Astrocyte (in vitro differentiated cells and primary cell): ENCODE results near the gene GABRR3. TPM values are rescaled to one million over a fixed set of nuclear protein-coding genes. Genes with fewer than 3 reads are reported as not detected.

ENCODE experiments used
- DNase-seq: peaks from one replicate; pipeline ENCODE4 v3.0.0-alpha.2; 2010; ENCODE audit warnings: low read depth
- FAIRE-seq: peaks from 2 replicates; lab custom pipeline; 2011; peaks lifted over from hg19 to GRCh38; lab: Jason Lieb, UNC
- H2AFZ ChIP-seq: 2 replicates; pipeline ENCODE4 v1.6.0; 2012; ENCODE audit warnings: low read depth, low read length, inconsistent platforms
- H3K27ac ChIP-seq: 2 replicates; pipeline ENCODE4 v1.5.1; 2011; ENCODE audit warnings: low read depth, low read length, inconsistent platforms
- H3K27me3 ChIP-seq: 2 replicates; pipeline ENCODE4 v1.6.0; 2011; ENCODE audit warnings: low read length, inconsistent platforms; ENCODE audit not compliant: insufficient read depth
- H3K36me3 ChIP-seq: 2 replicates; pipeline ENCODE4 v1.5.1; 2011; ENCODE audit warnings: low read length, inconsistent platforms; ENCODE audit not compliant: insufficient read depth
- H3K4me1 ChIP-seq: 2 replicates; pipeline ENCODE4 v1.5.1; 2011; ENCODE audit warnings: low read length, inconsistent platforms; ENCODE audit not compliant: insufficient read depth
- H3K4me2 ChIP-seq: 2 replicates; pipeline ENCODE4 v1.6.0; 2012; ENCODE audit warnings: low read length, inconsistent platforms
- H3K4me3 ChIP-seq: 2 replicates; pipeline ENCODE4 v1.5.1; 2011; ENCODE audit warnings: low read depth, mild to moderate bottlenecking, low read length, inconsistent platforms; ENCODE audit not compliant: insufficient read depth
- H3K79me2 ChIP-seq: 2 replicates; pipeline ENCODE4 v1.6.0; 2012; ENCODE audit warnings: mild to moderate bottlenecking, low read length, inconsistent platforms; ENCODE audit not compliant: insufficient read depth
- H3K9ac ChIP-seq: 2 replicates; pipeline ENCODE4 v1.6.0; 2012; ENCODE audit warnings: mild to moderate bottlenecking, low read length, inconsistent platforms
- H3K9me3 ChIP-seq: 2 replicates; pipeline ENCODE4 v1.5.1; 2012; ENCODE audit warnings: low read depth, mild to moderate bottlenecking, low read length, inconsistent platforms; ENCODE audit not compliant: insufficient read depth
- H4K20me1 ChIP-seq: 2 replicates; pipeline ENCODE4 v1.6.0; 2012; ENCODE audit warnings: low read length, inconsistent platforms; ENCODE audit not compliant: insufficient read depth
- H3K27ac Mint-ChIP-seq: one replicate; pipeline ENCODE4 v1.8.0; 2021; ENCODE audit warnings: mild to moderate bottlenecking, mixed read lengths; ENCODE audit not compliant: unreplicated experiment
- H3K27me3 Mint-ChIP-seq: one replicate; pipeline ENCODE4 v1.8.0; 2021; ENCODE audit warnings: low read depth, mixed read lengths; ENCODE audit not compliant: unreplicated experiment
- H3K36me3 Mint-ChIP-seq: one replicate; pipeline ENCODE4 v1.8.0; 2021; ENCODE audit warnings: low read depth, mixed read lengths; ENCODE audit not compliant: unreplicated experiment
- H3K4me1 Mint-ChIP-seq: one replicate; pipeline ENCODE4 v1.8.0; 2021; ENCODE audit warnings: low read depth, mixed read lengths; ENCODE audit not compliant: unreplicated experiment
- H3K4me3 Mint-ChIP-seq: one replicate; pipeline ENCODE4 v1.8.0; 2021; ENCODE audit warnings: mild to moderate bottlenecking, moderate library complexity, mixed read lengths; ENCODE audit not compliant: unreplicated experiment
- H3K9me3 Mint-ChIP-seq: one replicate; pipeline ENCODE4 v1.8.0; 2021; ENCODE audit warnings: mild to moderate bottlenecking, mixed read lengths; ENCODE audit not compliant: unreplicated experiment
- CTCF ChIP-seq: IDR thresholded peaks from 2 replicates; pipeline ENCODE4 v1.5.1; 2011; ENCODE audit warnings: low read depth, mild to moderate bottlenecking, inconsistent platforms, low read length, moderate library complexity; ENCODE audit not compliant: insufficient read depth
- EZH2 ChIP-seq: IDR thresholded peaks from 2 replicates; pipeline ENCODE4 v1.6.1; 2012; ENCODE audit warnings: mild to moderate bottlenecking, low read length, inconsistent platforms; ENCODE audit not compliant: insufficient read depth
- total RNA-seq: library from RNA; stranded (reverse); gene quantifications from 2 replicates; pipeline ENCODE4 v1.2.1, GENCODE V29; 2021

The GABRR3 gene
- total RNA-seq, 1 donor from 2014 or later = not detected

DNA sequence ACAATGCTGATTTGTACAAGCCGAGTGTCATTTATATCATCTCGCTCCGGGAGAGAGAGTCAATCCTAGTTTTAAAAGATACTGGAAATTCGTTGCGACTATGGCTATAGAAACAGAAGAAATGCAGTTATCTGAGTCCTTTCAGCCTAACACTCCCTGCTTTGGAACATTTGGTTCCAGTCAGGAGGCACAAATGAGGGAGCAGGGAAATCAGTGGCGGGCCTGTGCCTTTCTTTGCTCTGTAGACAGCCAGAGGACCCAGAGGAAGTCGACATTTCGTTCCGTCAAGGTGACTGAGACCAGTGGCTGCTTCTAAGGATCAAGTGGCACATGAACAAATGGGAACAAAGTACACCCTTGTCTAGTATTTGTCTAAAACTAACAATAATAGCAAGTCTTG lies 62.1 kb downstream of the GABRR3 start:
- H3K27me3 Mint-ChIP-seq = no peaks in the 10 kb centered on the region
- H2AFZ ChIP-seq = peak overlapping the region; percentile 65
- FAIRE-seq = no peak
- H3K4me1 Mint-ChIP-seq = no peaks in the 10 kb centered on the region
- H3K4me3 Mint-ChIP-seq = peak overlapping the region; percentile 58
- H3K27me3 ChIP-seq = no peaks in the 10 kb centered on the region
- peak overlapping the region; percentile 89 for H3K4me2 ChIP-seq
- peaks cover 39% of the 10 kb centered on the region for H3K79me2 ChIP-seq
- no peak for DNase-seq
- H3K36me3 Mint-ChIP-seq = no peaks in the 10 kb centered on the region
- H3K9me3 ChIP-seq = no peaks in the 10 kb centered on the region
- H3K27ac Mint-ChIP-seq = no peak overlapping the region
- no peaks in the 10 kb centered on the region for H3K36me3 ChIP-seq
- H3K9me3 Mint-ChIP-seq = no peaks in the 10 kb centered on the region
- H3K9ac ChIP-seq = no peak overlapping the region
- TF ChIP-seq CTCF = no peak
- TF ChIP-seq EZH2 = no peak
- H4K20me1 ChIP-seq = peaks cover 8% of the 10 kb centered on the region
- H3K4me1 ChIP-seq = peaks cover 10% of the 10 kb centered on the region
- no peak overlapping the region for H3K27ac ChIP-seq
- H3K4me3 ChIP-seq = no peak overlapping the region

DNA sequence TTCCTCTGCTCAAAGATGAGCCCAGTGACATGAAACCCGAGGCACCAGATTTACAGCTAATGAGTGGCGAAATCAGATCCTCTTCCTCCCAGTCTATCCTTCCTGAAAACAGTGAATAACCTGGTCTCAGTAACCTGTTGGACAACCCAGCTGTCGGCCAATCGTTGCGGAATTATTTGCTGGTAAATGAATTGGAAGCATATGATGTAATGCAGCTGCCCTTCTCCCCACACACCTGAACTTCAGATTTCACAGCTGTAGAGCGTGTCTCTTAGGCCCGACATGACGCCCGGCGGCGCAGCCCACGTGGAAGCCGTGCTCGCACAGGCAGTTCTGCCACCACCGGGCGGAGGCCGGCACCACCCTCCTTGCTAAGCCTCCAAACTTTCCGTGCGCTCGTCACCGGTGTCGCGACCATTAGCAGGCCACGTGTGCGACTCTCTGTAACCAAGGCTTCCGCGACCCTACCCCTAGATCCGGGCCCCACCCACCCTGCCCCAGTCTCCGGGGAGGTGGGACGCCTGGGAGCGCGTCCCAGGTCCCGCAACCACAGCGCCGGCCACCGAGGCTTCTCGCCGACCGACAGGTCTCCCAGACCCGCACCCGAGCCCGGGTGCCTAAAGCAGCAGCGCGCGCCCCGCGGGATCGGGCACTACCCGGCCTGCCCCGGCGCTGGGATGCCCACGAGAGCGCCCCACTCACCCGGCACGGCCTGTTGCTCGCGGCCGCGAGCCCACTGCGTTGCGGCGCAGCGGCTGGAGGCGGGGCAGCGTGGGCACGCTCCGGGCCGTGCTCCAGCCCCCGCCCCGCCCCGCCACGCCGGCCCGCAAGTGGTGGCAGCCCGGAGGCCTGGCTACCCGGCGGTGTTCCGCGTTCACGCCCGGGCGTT lies 63.2 kb downstream of the GABRR3 start, which contains the start of gene RIOX2:
TSS of gene RIOX2 (minus strand) at position 753 of the 889 bp plus-strand sequence. CDS start 4,838 bp downstream, outside the sequence.
- no peaks in the 10 kb centered on the region for H3K36me3 Mint-ChIP-seq
- peaks cover 10% of the 10 kb centered on the region for H3K4me1 ChIP-seq
- H3K27ac ChIP-seq = peak within 1 kb of the TSS; percentile 38
- peak within 1 kb of the TSS; percentile 5 for H3K27ac Mint-ChIP-seq
- no peaks in the 10 kb centered on the region for H3K9me3 Mint-ChIP-seq
- no peak for FAIRE-seq
- H3K36me3 ChIP-seq = no peaks in the 10 kb centered on the region
- peaks cover 50% of the 10 kb centered on the region for H3K79me2 ChIP-seq
- no peaks in the 10 kb centered on the region for H3K9me3 ChIP-seq
- peak within 1 kb of the TSS; percentile 69 for H3K4me3 ChIP-seq
- peak within 1 kb of the TSS; percentile 74 for H3K9ac ChIP-seq
- peak within 1 kb of the TSS; percentile 81 for H2AFZ ChIP-seq
- peak; percentile 57 for DNase-seq
- no peaks in the 10 kb centered on the region for H3K27me3 Mint-ChIP-seq
- no peak for TF ChIP-seq EZH2
- TF ChIP-seq CTCF = no peak
- peak within 1 kb of the TSS; percentile 89 for H3K4me2 ChIP-seq
- H4K20me1 ChIP-seq = peaks cover 19% of the 10 kb centered on the region
- no peaks in the 10 kb centered on the region for H3K27me3 ChIP-seq
- H3K4me3 Mint-ChIP-seq = peak within 1 kb of the TSS; percentile 89
- H3K4me1 Mint-ChIP-seq = no peaks in the 10 kb centered on the region
